Thoracic aorta (tissue), 2 donors: ENCODE measurements around the gene ADPRHL1. TPM values are rescaled to one million over a fixed set of nuclear protein-coding genes. Genes with fewer than 3 reads are reported as not detected.

Experiments
- ATAC-seq: fragments of 150-250 bp; one replicate; pipeline ENCODE4 v1.8.0; 2017; ENCODE audit warnings: low read depth; ENCODE audit not compliant: insufficient number of reproducible peaks, low FRiP score
- DNase-seq: peaks from one replicate; pipeline ENCODE4 v3.0.0-alpha.2; 2020; ENCODE audit warnings: low spot score
- H3K27ac ChIP-seq, 2 donors: fragments of 200-600 bp; sonication (generic); 1 replicate in 1 of 2; 2 replicates in 1 of 2; pipeline ENCODE4 v1.5.1; 2016; ENCODE audit warnings: mild to moderate bottlenecking in 2 of 2, moderate library complexity in 2 of 2
- H3K27me3 ChIP-seq: fragments of 200-600 bp; sonication (generic); replicated peaks from 2 replicates; pipeline ENCODE4 v1.6.0; 2016; ENCODE audit warnings: mild to moderate bottlenecking; ENCODE audit not compliant: insufficient read depth
- H3K36me3 ChIP-seq: fragments of 200-600 bp; sonication (generic); one replicate; pipeline ENCODE4 v1.5.1; 2016
- H3K4me1 ChIP-seq, 2 donors: fragments of 200-600 bp; sonication (generic); 1 replicate in 1 of 2; 2 replicates in 1 of 2; pipeline versions ENCODE4 v1.5.1 to v1.6.0; 2016; ENCODE audit warnings: low read depth in 2 of 2, mild to moderate bottlenecking in 1 of 2; ENCODE audit not compliant: control insufficient read depth in 1 of 2
- H3K4me3 ChIP-seq: fragments of 200-600 bp; sonication (generic); 2 replicates; pipeline ENCODE4 v1.5.1; 2016; ENCODE audit warnings: mild to moderate bottlenecking
- H3K9me3 ChIP-seq: fragments of 200-600 bp; sonication (generic); 2 replicates; pipeline ENCODE4 v1.5.1; 2016
- CTCF ChIP-seq: fragments of 200-600 bp; sonication (generic); IDR thresholded peaks from one replicate; pipeline ENCODE4 v1.5.1; 2019; ENCODE audit warnings: antibody characterized with exemption
- total RNA-seq, 2 donors: library from RNA; depleted of rRNA; stranded (reverse); fragments of >200 nt; gene quantifications; one replicate each; pipeline versions ENCODE4 v1.1.0 to v1.2.3, GENCODE V29; 2016

ADPRHL1 gene
- total RNA-seq, 2 donors from 2014 or later, result 11.8 to 12.6 TPM

DNA sequence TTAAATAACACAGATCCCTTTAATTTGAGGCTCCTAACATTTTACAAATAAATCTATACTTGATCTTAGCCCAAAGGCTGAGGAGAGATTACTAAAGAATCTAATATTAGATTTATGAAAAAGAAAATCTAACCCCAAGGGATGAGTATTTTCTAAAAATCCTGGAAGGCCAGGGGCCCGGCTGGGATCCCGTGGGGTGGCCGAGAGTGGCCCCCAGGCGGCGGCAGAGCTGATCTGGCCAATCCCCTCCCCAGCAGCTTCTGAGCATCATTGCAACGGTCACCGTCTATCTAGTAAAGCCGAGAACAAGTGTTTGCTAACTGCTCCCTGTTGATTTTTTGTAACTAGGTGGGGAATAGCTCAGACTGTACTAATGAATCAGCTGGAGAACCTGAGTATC lies 37.5 kb downstream of the ADPRHL1 start:
- no peak for TF ChIP-seq CTCF
- ATAC-seq, result no peak
- no peak overlapping the region for H3K4me3 ChIP-seq
- no peak for DNase-seq
- no peaks in the 10 kb centered on the region for H3K36me3 ChIP-seq
- H3K27me3 ChIP-seq, result no peaks in the 10 kb centered on the region
- peak overlapping the region in 1 of 2 donors; percentile 99 for H3K27ac ChIP-seq
- no peaks in the 10 kb centered on the region for H3K9me3 ChIP-seq
- peaks cover 18 to 37% of the 10 kb centered on the region in 2 donors for H3K4me1 ChIP-seq

DNA sequence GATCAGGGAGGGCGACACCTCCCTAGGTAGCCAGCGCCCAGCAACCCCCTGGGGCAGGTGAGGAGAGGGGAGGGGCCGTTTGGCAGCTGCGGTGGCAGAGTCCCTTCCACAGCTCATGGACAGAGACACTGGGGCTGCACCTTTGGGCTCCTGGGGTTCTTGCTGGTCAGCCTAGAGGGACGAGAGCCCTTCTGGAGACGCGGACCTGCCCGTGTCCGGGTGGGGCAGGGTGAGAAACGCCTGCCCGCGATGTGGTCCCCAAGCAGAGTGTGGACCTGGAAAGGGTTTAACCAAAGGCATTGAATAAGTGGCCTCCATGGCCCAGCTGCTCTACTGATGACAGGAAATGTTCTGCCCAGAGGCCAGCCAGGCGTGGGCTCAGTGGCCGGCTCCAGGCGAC lies 38.3 kb downstream of the ADPRHL1 start:
- ATAC-seq (no peak), DNase-seq (no peak)
- Histone ChIP-seq H3K4me1 (peaks cover 23 to 45% of the 10 kb centered on the region in 2 donors), H3K27me3 (no peaks in the 10 kb centered on the region), H3K4me3 (no peak overlapping the region), H3K36me3 (no peaks in the 10 kb centered on the region), H3K27ac (peak overlapping the region; percentile 90 to 99), H3K9me3 (no peaks in the 10 kb centered on the region)
- no peak for TF ChIP-seq CTCF

DNA sequence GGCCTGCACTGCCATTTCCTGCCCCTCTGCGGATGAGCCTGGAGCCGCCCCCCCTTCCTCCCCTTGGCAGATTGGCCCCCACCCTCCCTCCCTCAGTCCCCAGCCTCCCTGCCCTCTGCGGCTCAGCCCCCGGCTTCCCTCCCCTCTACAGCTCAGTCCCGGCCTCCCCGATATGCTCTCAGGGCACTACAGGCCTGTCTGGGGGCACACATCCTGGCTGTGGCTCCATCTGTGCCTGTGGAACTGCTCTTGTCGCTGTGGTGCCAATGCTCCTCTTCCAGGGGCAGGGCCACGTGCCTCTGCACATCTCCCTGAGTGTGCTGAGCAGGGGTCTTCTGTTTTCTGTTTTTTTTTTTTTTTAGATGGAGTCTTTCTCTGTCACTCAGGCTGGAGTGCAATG lies 39.0 kb downstream of the ADPRHL1 start:
- H3K27me3 ChIP-seq, result no peaks in the 10 kb centered on the region
- TF ChIP-seq CTCF, result no peak
- peaks cover 27 to 52% of the 10 kb centered on the region in 2 donors for H3K4me1 ChIP-seq
- H3K27ac ChIP-seq, result peak overlapping the region; percentile 90 to 99
- no peaks in the 10 kb centered on the region for H3K9me3 ChIP-seq
- DNase-seq (no peak), ATAC-seq (no peak)
- no peaks in the 10 kb centered on the region for H3K36me3 ChIP-seq
- no peak overlapping the region for H3K4me3 ChIP-seq

DNA sequence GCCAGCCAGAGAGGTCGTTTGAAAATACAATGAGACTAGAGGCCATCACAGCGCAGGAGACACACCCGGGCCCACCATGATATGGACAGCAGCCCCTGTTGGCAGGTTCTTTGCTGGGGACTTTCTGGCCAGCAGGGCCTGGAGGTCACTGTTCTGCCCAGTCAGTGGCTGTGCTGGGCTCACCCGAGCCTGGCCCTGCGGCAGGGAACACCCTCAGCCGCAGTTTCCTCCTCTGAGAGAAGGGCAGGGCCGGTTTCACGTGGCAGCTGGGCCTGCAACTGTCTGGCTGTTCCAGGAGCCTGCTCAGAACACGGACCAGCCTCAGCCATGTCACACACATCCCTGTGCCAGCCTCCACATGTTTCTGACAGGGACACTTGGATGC lies 39.4 kb downstream of the ADPRHL1 start:
- no peaks in the 10 kb centered on the region for H3K27me3 ChIP-seq
- TF ChIP-seq CTCF, result no peak
- peak; percentile 28 for DNase-seq
- H3K9me3 ChIP-seq, result no peaks in the 10 kb centered on the region
- peak overlapping the region; percentile 90 to 99 for H3K27ac ChIP-seq
- peak overlapping the region; percentile 53 for H3K4me3 ChIP-seq
- ATAC-seq, result peak; percentile 1
- H3K36me3 ChIP-seq, result no peaks in the 10 kb centered on the region
- H3K4me1 ChIP-seq, result peaks cover 27 to 56% of the 10 kb centered on the region in 2 donors

DNA sequence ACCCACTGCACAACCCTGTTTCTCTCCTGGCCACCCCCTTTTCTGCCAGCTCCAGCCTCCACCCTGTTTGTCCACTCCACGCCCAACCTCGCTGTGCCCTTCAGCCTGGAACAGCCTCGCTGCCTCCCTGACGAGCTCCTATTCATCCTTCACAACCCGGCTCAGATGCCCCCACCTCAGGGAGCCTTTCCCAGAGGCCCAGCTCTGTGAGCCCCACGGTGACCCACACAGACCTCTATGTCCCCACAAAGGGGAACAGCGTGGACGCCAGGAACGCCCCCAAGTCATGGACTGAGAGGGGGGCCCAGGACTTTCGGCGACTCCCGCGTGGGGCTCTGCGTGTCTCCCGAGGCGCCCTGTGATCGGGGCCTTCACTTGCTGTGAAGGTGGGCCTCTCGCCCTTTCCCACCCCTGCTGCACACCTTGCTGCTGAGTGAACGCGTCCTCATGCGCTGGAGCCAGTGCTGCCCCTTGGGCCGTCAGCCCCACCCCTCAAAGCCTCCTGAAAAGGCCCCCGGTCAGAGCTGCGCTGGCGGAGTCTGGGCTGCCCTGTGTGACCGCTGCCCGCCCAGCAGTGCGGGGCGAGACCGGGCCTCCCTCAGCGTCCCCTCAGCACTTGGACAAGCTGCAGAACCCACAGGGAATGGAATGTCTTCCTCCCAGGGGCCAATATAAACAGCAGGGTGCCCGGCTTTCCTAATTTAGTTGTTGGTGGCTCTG lies 40.0 kb downstream of the ADPRHL1 start:
- peak overlapping the region; percentile 53 for H3K4me3 ChIP-seq
- H3K4me1 ChIP-seq, result peaks cover 27 to 56% of the 10 kb centered on the region in 2 donors
- ATAC-seq, result peak; percentile 73
- H3K27ac ChIP-seq, result peak overlapping the region; percentile 90 to 99
- peak; percentile 31 for DNase-seq
- no peaks in the 10 kb centered on the region for H3K27me3 ChIP-seq
- TF ChIP-seq CTCF, result no peak
- no peaks in the 10 kb centered on the region for H3K36me3 ChIP-seq
- H3K9me3 ChIP-seq, result no peaks in the 10 kb centered on the region
